Trophoblast cell (in vitro differentiated cells and primary cell): ENCODE measurements around the gene CLK4.
A peak's percentile ranks its signal among the peaks of the same experiment; 100 is the strongest.

ENCODE experiments used
- DNase-seq, 2 donors: peaks; one replicate each; pipeline ENCODE4 v3.0.0-alpha.2; 2016
- H2AFZ ChIP-seq: 2 replicates; pipeline ENCODE4 v1.6.1; 2013; ENCODE audit warnings: low read length, moderate library complexity, mild to moderate bottlenecking; ENCODE audit not compliant: insufficient read depth, poor library complexity
- H2AK5ac ChIP-seq: 2 replicates; pipeline ENCODE4 v1.6.1; 2013; ENCODE audit warnings: mild to moderate bottlenecking, low read length
- H2BK120ac ChIP-seq: 2 replicates; pipeline ENCODE4 v1.6.1; 2013; ENCODE audit warnings: low read length, mild to moderate bottlenecking, moderate library complexity; ENCODE audit not compliant: insufficient read depth, poor library complexity
- H2BK12ac ChIP-seq: 2 replicates; pipeline ENCODE4 v1.6.1; 2013; ENCODE audit warnings: mild to moderate bottlenecking, low read length, moderate library complexity
- H2BK5ac ChIP-seq: 2 replicates; pipeline ENCODE4 v1.6.1; 2013; ENCODE audit warnings: low read length, low read depth, moderate library complexity, mild to moderate bottlenecking; ENCODE audit not compliant: poor library complexity
- H3K14ac ChIP-seq: 2 replicates; pipeline ENCODE4 v1.6.1; 2013; ENCODE audit warnings: mild to moderate bottlenecking, low read length
- H3K18ac ChIP-seq: 2 replicates; pipeline ENCODE4 v1.6.1; 2013; ENCODE audit warnings: mild to moderate bottlenecking, low read length
- H3K23ac ChIP-seq: 2 replicates; pipeline ENCODE4 v1.6.1; 2013; ENCODE audit warnings: low read length
- H3K27ac ChIP-seq: 2 replicates; pipeline ENCODE4 v1.5.1; 2013; ENCODE audit warnings: low read depth, mild to moderate bottlenecking, inconsistent platforms, low read length, moderate library complexity
- H3K27me3 ChIP-seq: 2 replicates; pipeline ENCODE4 v1.6.1; 2013; ENCODE audit warnings: inconsistent platforms, mild to moderate bottlenecking, low read length, moderate library complexity; ENCODE audit not compliant: insufficient read depth
- H3K36me3 ChIP-seq, 2 experiments: 1 replicate in 1 of 2; 2 replicates in 1 of 2; pipeline ENCODE4 v1.6.1; 2013; ENCODE audit warnings: low read length in 2 of 2, mild to moderate bottlenecking in 2 of 2, moderate library complexity in 1 of 2; ENCODE audit not compliant: insufficient read depth in 2 of 2, control insufficient read depth in 1 of 2
- H3K4ac ChIP-seq: 2 replicates; pipeline ENCODE4 v1.6.1; 2013; ENCODE audit warnings: low read depth, mild to moderate bottlenecking, low read length, moderate library complexity
- H3K4me1 ChIP-seq, 2 experiments: 1 replicate in 1 of 2; 2 replicates in 1 of 2; pipeline ENCODE4 v1.6.1; 2013; ENCODE audit warnings: low read length in 2 of 2, mild to moderate bottlenecking in 2 of 2, moderate library complexity in 1 of 2; ENCODE audit not compliant: insufficient read depth in 2 of 2, control insufficient read depth in 1 of 2
- H3K4me2 ChIP-seq: 2 replicates; pipeline ENCODE4 v1.6.1; 2013; ENCODE audit warnings: inconsistent platforms, mild to moderate bottlenecking, low read length, moderate library complexity
- H3K4me3 ChIP-seq: 2 replicates; pipeline ENCODE4 v1.5.1; 2013; ENCODE audit warnings: mild to moderate bottlenecking, low read depth, low read length, inconsistent platforms
- H3K79me1 ChIP-seq: one replicate; pipeline ENCODE4 v1.6.1; 2013; ENCODE audit warnings: low read length
- H3K79me2 ChIP-seq: 2 replicates; pipeline ENCODE4 v1.6.1; 2013; ENCODE audit warnings: low read length, mild to moderate bottlenecking; ENCODE audit not compliant: control insufficient read depth, insufficient read depth, poor library complexity
- H3K9ac ChIP-seq: 2 replicates; pipeline ENCODE4 v1.6.1; 2013; ENCODE audit warnings: mild to moderate bottlenecking, low read length
- H3K9me3 ChIP-seq: 2 replicates; pipeline ENCODE4 v1.6.1; 2013; ENCODE audit warnings: low read depth, mild to moderate bottlenecking, control low read depth, inconsistent platforms, low read length; ENCODE audit not compliant: insufficient read depth
- H4K12ac ChIP-seq: 2 replicates; pipeline ENCODE4 v1.6.1; 2013; ENCODE audit warnings: low read depth, mild to moderate bottlenecking, low read length, moderate library complexity
- H4K8ac ChIP-seq: 2 replicates; pipeline ENCODE4 v1.6.1; 2013; ENCODE audit warnings: low read depth, mild to moderate bottlenecking, low read length, moderate library complexity
- H4K91ac ChIP-seq: one replicate; pipeline ENCODE4 v1.6.1; 2013; ENCODE audit warnings: low read depth, mild to moderate bottlenecking, low read length, moderate library complexity
- WGBS: extraction: QIAGEN DNeasy Blood & Tissue Kit; methylation state at CpG from one replicate; pipeline ENCODE4 v1.1.7; 2013; ENCODE audit warnings: missing lambda C conversion rate; ENCODE audit not compliant: insufficient read length, insufficient coverage; ENCODE audit errors: extremely low coverage; 5-methylcytosine and 5-hydroxymethylcytosine counted together

CLK4 gene

DNA sequence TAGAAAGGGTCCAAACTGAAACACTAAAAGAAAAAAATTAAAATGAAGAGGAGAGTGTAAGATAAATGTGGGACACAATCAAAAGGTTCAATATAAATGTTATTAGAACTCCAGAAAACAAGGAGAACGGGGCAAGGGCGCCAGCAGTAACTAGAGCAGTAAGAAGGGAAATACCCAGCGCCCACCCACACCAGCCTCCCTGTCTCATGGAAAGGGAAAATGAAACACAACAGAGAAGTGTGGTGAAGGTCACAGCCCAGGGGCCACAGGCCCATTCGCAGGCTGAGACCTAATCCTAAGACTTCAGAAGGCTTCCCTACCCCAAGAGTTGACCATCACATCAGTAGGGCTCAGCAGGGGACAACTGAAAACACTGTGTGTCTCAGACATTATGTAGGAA, 45.8 kb upstream of the CLK4 start:
- Histone ChIP-seq H3K79me2 (no peaks in the 10 kb centered on the region), H3K4me3 (no peak overlapping the region)
- WGBS, result no CpG with 5 or more reads among the region's 4 CpGs

DNA sequence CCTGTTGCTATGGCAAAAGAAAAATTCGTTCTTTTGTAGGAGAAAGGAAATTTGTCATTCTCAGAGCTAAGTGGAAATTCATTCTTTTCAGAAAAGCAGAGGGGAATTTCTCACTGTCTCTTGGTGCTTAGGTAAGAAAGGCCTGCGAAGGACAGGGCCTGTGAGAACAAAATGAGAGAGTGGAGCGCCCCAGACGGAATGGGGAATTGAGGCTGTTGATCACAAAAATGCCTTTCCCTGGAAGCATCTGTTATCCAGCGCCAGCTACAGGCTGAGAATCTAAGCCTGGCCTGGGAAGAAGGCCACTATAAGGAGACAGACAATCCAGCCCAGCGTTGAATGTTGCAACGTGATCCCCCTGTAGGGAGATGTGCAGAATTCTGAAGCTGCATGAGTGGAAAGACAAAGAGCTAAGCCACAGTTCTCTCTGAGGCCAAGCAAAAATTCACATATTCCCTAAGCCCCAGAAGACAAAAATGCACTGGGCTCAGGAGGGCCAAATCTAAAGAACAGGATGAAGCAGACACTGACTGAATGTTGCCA, 44.8 kb upstream of the CLK4 start:
- Histone ChIP-seq H3K23ac (no peak overlapping the region), H3K4me2 (no peak overlapping the region), H3K79me1 (peaks cover 21% of the 10 kb centered on the region), H3K9ac (no peak overlapping the region), H3K14ac (no peak overlapping the region), H4K91ac (peak overlapping the region; percentile 2), H3K4me3 (no peak overlapping the region), H2BK12ac (no peak overlapping the region), H3K27ac (no peak overlapping the region), H4K12ac (no peak overlapping the region), H3K4me1 (peaks cover 17 to 18% of the 10 kb centered on the region in 2 experiments), H3K79me2 (no peaks in the 10 kb centered on the region), H3K9me3 (peaks cover 29% of the 10 kb centered on the region), H4K8ac (no peak overlapping the region), H2BK5ac (no peak overlapping the region), H2AK5ac (no peak overlapping the region), H2AFZ (no peak overlapping the region), H3K4ac (no peak overlapping the region), H3K18ac (no peak overlapping the region), H2BK120ac (no peak overlapping the region), H3K27me3 (no peaks in the 10 kb centered on the region), H3K36me3 (peaks cover 0 to 2% of the 10 kb centered on the region in 2 experiments)
- no peak for DNase-seq
- no CpG with 5 or more reads among the region's 7 CpGs for WGBS

More for the DNA sequence above, 45.8 kb upstream of the CLK4 start:
- Histone ChIP-seq H3K9ac (no peak overlapping the region), H4K8ac (no peak overlapping the region), H2BK5ac (peak overlapping the region; percentile 42), H2BK12ac (peak overlapping the region; percentile 93), H4K91ac (peak overlapping the region; percentile 61), H3K27me3 (no peaks in the 10 kb centered on the region), H3K79me1 (peaks cover 17% of the 10 kb centered on the region), H3K4me1 (peaks cover 14% of the 10 kb centered on the region in 2 experiments), H3K14ac (peak overlapping the region; percentile 24), H2AFZ (no peak overlapping the region), H3K18ac (no peak overlapping the region), H3K23ac (no peak overlapping the region), H3K4ac (no peak overlapping the region), H3K4me2 (no peak overlapping the region), H2BK120ac (peak overlapping the region; percentile 74), H3K27ac (no peak overlapping the region), H2AK5ac (no peak overlapping the region), H3K36me3 (peaks cover 0 to 2% of the 10 kb centered on the region in 2 experiments), H4K12ac (no peak overlapping the region), H3K9me3 (peaks cover 26% of the 10 kb centered on the region)
- no peak for DNase-seq

- no peak overlapping the region for H3K23ac ChIP-seq
- peaks cover 17 to 18% of the 10 kb centered on the region in 2 experiments for H3K4me1 ChIP-seq
- WGBS, result no CpG with 5 or more reads among the region's 10 CpGs
- no peak overlapping the region for H3K14ac ChIP-seq
- H3K9ac ChIP-seq, result no peak overlapping the region
- no peaks in the 10 kb centered on the region for H3K27me3 ChIP-seq
- no peak overlapping the region for H4K8ac ChIP-seq
- no peak overlapping the region for H3K4me3 ChIP-seq
- no peak overlapping the region for H2BK120ac ChIP-seq
- H3K79me2 ChIP-seq, result no peaks in the 10 kb centered on the region
- no peak overlapping the region for H3K4me2 ChIP-seq
- no peak overlapping the region for H4K91ac ChIP-seq
- no peak overlapping the region for H2AFZ ChIP-seq
- peaks cover 21% of the 10 kb centered on the region for H3K79me1 ChIP-seq
- peaks cover 29% of the 10 kb centered on the region for H3K9me3 ChIP-seq
- H2AK5ac ChIP-seq, result no peak overlapping the region
- no peak overlapping the region for H3K18ac ChIP-seq
- H3K36me3 ChIP-seq, result peaks cover 0 to 2% of the 10 kb centered on the region in 2 experiments
- H2BK5ac ChIP-seq, result no peak overlapping the region
- no peak overlapping the region for H3K27ac ChIP-seq
- no peak overlapping the region for H2BK12ac ChIP-seq
- no peak for DNase-seq
- H4K12ac ChIP-seq, result no peak overlapping the region
- no peak overlapping the region for H3K4ac ChIP-seq
These were observed 43.6 kb upstream of the CLK4 start for GRCh38 chr5:178670351-178670885.

DNA sequence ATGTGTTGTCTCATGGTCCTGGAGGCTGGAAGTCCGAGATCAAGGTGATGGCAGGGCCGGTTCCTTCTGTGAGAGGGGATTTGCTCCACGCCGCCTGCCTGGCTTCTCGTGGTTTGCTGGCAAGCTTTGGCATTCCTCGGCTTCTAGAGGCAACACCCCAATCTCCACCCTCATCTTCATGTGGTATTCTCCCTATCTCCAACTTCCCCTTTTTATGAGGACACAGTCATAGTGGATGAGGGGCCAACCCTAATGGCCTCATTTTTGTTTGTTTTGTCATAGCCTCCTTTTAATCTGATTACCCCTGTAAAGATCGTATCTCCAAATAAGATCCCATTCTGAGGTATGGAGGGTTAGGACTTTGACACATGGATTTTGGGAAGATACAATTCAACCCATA, 41.7 kb upstream of the CLK4 start:
- WGBS, result no CpG with 5 or more reads among the region's 7 CpGs
- Histone ChIP-seq H2AK5ac (no peak overlapping the region), H4K8ac (no peak overlapping the region), H3K27me3 (no peaks in the 10 kb centered on the region), H2BK5ac (no peak overlapping the region), H3K79me2 (no peaks in the 10 kb centered on the region), H3K23ac (no peak overlapping the region), H3K36me3 (peaks cover 0 to 2% of the 10 kb centered on the region in 2 experiments), H3K14ac (no peak overlapping the region), H3K9ac (no peak overlapping the region), H4K12ac (no peak overlapping the region), H3K18ac (no peak overlapping the region), H3K4me2 (no peak overlapping the region), H3K9me3 (peaks cover 33% of the 10 kb centered on the region), H3K27ac (no peak overlapping the region), H3K79me1 (peaks cover 16% of the 10 kb centered on the region), H3K4ac (no peak overlapping the region), H2BK120ac (no peak overlapping the region), H2BK12ac (no peak overlapping the region), H3K4me3 (no peak overlapping the region), H2AFZ (no peak overlapping the region), H4K91ac (peak overlapping the region; percentile 20), H3K4me1 (peaks cover 14 to 16% of the 10 kb centered on the region in 2 experiments)
- DNase-seq, result peak; percentile 47 to 65
